DOHH2 (cell line): ENCODE data around the gene RNF34.
"Not testable (repeated sequence)": the region's sequence is repeated elsewhere in the genome, so short reads cannot be mapped to it uniquely, and the experiment has no call there.

Experiments
- H3F3A ChIP-seq: fragments of 200-600 bp; sonication (generic), shearing (Covaris generic); 2 replicates; pipeline ENCODE4 v1.6.0; 2016; ENCODE audit warnings: antibody characterized with exemption, mild to moderate bottlenecking; ENCODE audit not compliant: control insufficient read depth, insufficient read depth
- H3K27ac ChIP-seq: fragments of 200-600 bp; sonication (generic); 2 replicates; pipeline ENCODE4 v1.5.1; 2014; ENCODE audit warnings: low read depth, mild to moderate bottlenecking, low read length, moderate library complexity
- H3K27me3 ChIP-seq: fragments of 200-600 bp; sonication (generic); 2 replicates; pipeline ENCODE4 v1.6.1; 2014; ENCODE audit warnings: mild to moderate bottlenecking, low read length, mixed read lengths; ENCODE audit not compliant: control insufficient read depth
- H3K36me3 ChIP-seq: fragments of 200-600 bp; sonication (generic); 2 replicates; pipeline ENCODE4 v1.6.1; 2014; ENCODE audit warnings: mild to moderate bottlenecking, low read length, moderate library complexity, mixed read lengths; ENCODE audit not compliant: control insufficient read depth
- H3K4me1 ChIP-seq: fragments of 200-600 bp; sonication (generic); 2 replicates; pipeline ENCODE4 v1.6.1; 2014; ENCODE audit warnings: mild to moderate bottlenecking, low read length, mixed read lengths; ENCODE audit not compliant: control insufficient read depth
- H3K4me2 ChIP-seq: fragments of 200-600 bp; sonication (generic); 2 replicates; pipeline ENCODE4 v1.6.0; 2014; ENCODE audit warnings: mild to moderate bottlenecking, low read length, moderate library complexity
- H3K4me3 ChIP-seq: fragments of 200-600 bp; sonication (generic); 2 replicates; pipeline ENCODE4 v1.5.1; 2014; ENCODE audit warnings: mild to moderate bottlenecking, low read length, mixed read lengths
- H3K79me2 ChIP-seq: fragments of 200-600 bp; sonication (generic); 2 replicates; pipeline ENCODE4 v1.6.1; 2014; ENCODE audit warnings: mild to moderate bottlenecking, low read length, mixed read lengths; ENCODE audit not compliant: control insufficient read depth
- H3K9me2 ChIP-seq: fragments of 200-600 bp; sonication (generic); replicated peaks from 2 replicates; pipeline ENCODE4 v1.6.1; 2014; ENCODE audit warnings: mild to moderate bottlenecking, low read length, mixed read lengths; ENCODE audit not compliant: control insufficient read depth
- H3K9me3 ChIP-seq: fragments of 200-600 bp; sonication (generic); 2 replicates; pipeline ENCODE4 v1.6.1; 2014; ENCODE audit warnings: antibody characterized with exemption, low read length, mixed read lengths; ENCODE audit not compliant: control insufficient read depth, insufficient read depth
- H4K20me1 ChIP-seq: fragments of 200-600 bp; sonication (generic); 2 replicates; pipeline ENCODE4 v1.6.0; 2014; ENCODE audit warnings: low read depth, mild to moderate bottlenecking, antibody characterized with exemption, low read length, moderate library complexity; ENCODE audit not compliant: control insufficient read depth, insufficient read depth
- EZH2phosphoT487 ChIP-seq: fragments of 200-600 bp; sonication (generic); IDR thresholded peaks from 2 replicates; pipeline ENCODE4 v1.6.1; 2017; ENCODE audit warnings: borderline replicate concordance, mild to moderate bottlenecking, antibody characterized with exemption, low read length, moderate library complexity, mixed read lengths
- TF ChIP-seq, protein P1 (sequence below): fragments of 200-600 bp; sonication (generic); IDR thresholded peaks from one replicate; pipeline ENCODE4 v1.5.1; 2014; ENCODE audit warnings: antibody characterized with exemption, mild to moderate bottlenecking, low read depth, low read length; ENCODE audit not compliant: poor library complexity, severe bottlenecking

Gene RNF34

DNA sequence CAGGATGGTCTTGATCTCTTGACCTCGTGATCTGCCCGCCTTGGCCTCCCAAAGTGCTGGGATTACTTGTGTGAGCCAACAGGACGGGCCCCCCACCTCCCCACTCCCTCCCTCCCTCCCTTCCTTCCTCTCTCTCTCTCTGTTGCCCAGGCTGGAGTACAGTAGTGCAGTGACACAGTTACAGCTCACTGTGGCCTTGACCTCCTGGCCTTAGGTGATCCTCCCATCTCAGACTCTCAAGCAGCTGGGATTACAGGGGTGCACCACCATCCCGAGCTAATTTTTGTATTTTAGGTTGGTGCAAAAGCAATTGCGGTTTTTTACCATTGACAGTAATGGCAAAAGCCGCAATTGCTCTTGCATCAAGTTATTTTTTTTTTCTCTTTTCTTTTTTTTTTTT is 28.5 kb upstream of the RNF34 start:
- TF ChIP-seq EZH2phosphoT487, result no peak
- TF ChIP-seq, protein P1, sequence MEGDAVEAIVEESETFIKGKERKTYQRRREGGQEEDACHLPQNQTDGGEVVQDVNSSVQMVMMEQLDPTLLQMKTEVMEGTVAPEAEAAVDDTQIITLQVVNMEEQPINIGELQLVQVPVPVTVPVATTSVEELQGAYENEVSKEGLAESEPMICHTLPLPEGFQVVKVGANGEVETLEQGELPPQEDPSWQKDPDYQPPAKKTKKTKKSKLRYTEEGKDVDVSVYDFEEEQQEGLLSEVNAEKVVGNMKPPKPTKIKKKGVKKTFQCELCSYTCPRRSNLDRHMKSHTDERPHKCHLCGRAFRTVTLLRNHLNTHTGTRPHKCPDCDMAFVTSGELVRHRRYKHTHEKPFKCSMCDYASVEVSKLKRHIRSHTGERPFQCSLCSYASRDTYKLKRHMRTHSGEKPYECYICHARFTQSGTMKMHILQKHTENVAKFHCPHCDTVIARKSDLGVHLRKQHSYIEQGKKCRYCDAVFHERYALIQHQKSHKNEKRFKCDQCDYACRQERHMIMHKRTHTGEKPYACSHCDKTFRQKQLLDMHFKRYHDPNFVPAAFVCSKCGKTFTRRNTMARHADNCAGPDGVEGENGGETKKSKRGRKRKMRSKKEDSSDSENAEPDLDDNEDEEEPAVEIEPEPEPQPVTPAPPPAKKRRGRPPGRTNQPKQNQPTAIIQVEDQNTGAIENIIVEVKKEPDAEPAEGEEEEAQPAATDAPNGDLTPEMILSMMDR, result no peak
- Histone ChIP-seq H3K4me1 (no peaks in the 10 kb centered on the region), H3K27me3 (no peaks in the 10 kb centered on the region; the same call in 1 of the 2 replicates), H3F3A (no peaks in the 10 kb centered on the region), H3K4me3 (no peak overlapping the region), H3K79me2 (no peaks in the 10 kb centered on the region), H3K27ac (no peak overlapping the region), H3K4me2 (no peak overlapping the region), H3K9me3 (no peaks in the 10 kb centered on the region; the same call in 1 of the 2 replicates), H3K9me2 (no peaks in the 10 kb centered on the region), H4K20me1 (no peaks in the 10 kb centered on the region), H3K36me3 (no peaks in the 10 kb centered on the region)

DNA sequence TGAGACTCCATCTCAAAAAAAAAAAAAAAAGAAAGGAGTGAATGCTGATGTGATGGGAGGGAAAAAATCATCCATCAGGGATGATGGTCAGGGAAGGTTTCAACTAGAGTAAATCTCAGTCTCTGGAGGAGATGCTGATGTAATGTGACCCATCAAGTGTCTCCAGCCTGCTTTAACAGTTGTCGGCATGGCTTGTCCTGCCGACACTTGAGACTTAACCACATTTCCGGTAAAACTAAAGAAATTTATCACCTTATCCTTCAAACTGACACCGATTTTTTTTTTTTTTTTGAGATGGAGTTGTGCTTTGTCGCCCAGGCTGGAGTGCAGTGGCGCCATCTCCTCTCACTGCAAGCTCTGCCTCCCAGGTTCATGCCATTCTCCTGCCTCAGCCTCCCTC is 26.2 kb upstream of the RNF34 start:
- peaks cover 1% of the 10 kb centered on the region for H3K27me3 ChIP-seq
- no peaks in the 10 kb centered on the region for H3K79me2 ChIP-seq
- no peak overlapping the region for H3K27ac ChIP-seq
- no peaks in the 10 kb centered on the region; the same call in 1 of the 2 replicates for H3K9me3 ChIP-seq
- H3F3A ChIP-seq, result no peaks in the 10 kb centered on the region
- no peak for TF ChIP-seq EZH2phosphoT487
- TF ChIP-seq, protein P1, result no peak
- H3K36me3 ChIP-seq, result no peaks in the 10 kb centered on the region
- H3K4me1 ChIP-seq, result no peaks in the 10 kb centered on the region
- H3K4me3 ChIP-seq, result no peak overlapping the region
- H4K20me1 ChIP-seq, result no peaks in the 10 kb centered on the region
- H3K4me2 ChIP-seq, result no peak overlapping the region
- no peaks in the 10 kb centered on the region for H3K9me2 ChIP-seq

DNA sequence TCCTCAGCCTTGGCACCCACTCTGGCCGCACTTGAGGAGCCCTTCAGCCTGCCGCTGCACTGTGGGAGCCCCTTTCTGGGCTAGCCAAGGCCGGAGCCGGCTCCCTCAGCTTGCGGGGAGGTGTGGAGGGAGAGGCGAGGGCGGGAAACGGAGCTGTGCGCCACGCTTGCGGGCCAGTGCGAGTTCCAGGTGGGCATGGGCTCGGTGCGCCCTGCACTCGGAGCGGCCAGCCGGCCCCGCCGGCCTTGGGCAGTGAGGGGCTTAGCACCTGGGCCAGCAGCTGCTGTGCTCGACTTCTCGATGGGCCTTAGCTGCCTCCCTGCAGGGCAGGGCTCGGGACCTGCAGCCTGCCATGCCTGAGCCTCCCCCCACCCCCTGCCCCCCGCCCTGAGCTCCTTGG is 25.6 kb upstream of the RNF34 start:
- H3K27me3 ChIP-seq, H4K20me1 ChIP-seq, H3K9me3 ChIP-seq, H3K9me2 ChIP-seq, H3K4me1 ChIP-seq, H3K4me3 ChIP-seq, H3K4me2 ChIP-seq, H3K27ac ChIP-seq, H3K36me3 ChIP-seq, H3F3A ChIP-seq, H3K79me2 ChIP-seq: not testable (repeated sequence)

DNA sequence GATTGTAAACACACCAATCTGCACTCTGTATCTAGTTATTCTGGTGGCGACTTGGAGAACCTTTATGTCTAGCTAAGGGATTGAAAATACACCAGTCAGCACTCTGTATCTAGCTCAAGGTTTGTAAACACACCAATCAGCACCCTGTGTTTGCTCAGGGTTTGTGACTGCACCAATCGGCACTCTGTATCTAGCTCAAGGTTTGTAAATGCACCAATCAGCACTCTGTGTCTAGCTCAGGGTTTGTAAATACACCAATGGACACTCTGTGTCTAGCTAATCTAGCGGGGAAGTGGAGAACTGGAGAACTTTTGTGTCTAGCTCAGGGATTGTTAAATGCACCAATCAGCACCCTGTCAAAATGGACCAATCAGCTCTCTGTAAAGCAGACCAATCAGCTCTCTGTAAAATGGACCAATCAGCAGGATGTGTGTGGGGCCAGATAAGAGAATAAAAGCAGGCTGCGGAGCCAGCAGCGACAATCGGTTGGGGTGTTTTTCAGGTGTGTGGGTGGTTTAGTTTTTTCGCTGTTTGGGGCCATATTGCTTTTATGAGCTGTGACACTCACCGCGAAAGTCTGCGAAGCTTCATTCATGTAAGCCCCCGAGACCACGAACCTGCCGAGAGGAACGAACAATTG is 24.9 kb upstream of the RNF34 start:
- H3K9me3 ChIP-seq, H3K4me2 ChIP-seq, H3K27ac ChIP-seq, H3F3A ChIP-seq, H3K27me3 ChIP-seq, H3K9me2 ChIP-seq, H3K79me2 ChIP-seq, H3K4me3 ChIP-seq, H4K20me1 ChIP-seq, H3K4me1 ChIP-seq, H3K36me3 ChIP-seq: not testable (repeated sequence)
